ENCODE results near the gene TSPAN14.

The TSPAN14 gene

GRCh38 chr10:80459047-80459865 lies 5.1 kb downstream of the TSPAN14 start:
- FAIRE-seq = peak; percentile 81
- TF ChIP-seq SPI1 (IDR thresholded peaks at IDR 0.05; ENCODE audit: low read depth, low read length) = peak; percentile 60
- TF ChIP-seq TAF1 (IDR thresholded peaks at IDR 0.05; ENCODE audit: low read depth, low read length) = no peak
- peak; percentile 58 for DNase-seq (ENCODE audit: insufficient read length, low spot score)

GRCh38 chr10:80460399-80461207 lies 6.5 kb downstream of the TSPAN14 start:
- TF ChIP-seq SPI1 (IDR thresholded peaks at IDR 0.05; ENCODE audit: low read depth, low read length) (no peak), POLR2A (IDR thresholded peaks at IDR 0.05; ENCODE audit: low read depth, low read length) (no peak), POU2F2 (IDR thresholded peaks at IDR 0.05; ENCODE audit: low read depth, low read length) (no peak), TAF1 (IDR thresholded peaks at IDR 0.05; ENCODE audit: low read depth, low read length) (no peak), POLR2AphosphoS5 (IDR thresholded peaks at IDR 0.05; ENCODE audit: low read depth, low read length) (no peak), PAX5 (IDR thresholded peaks at IDR 0.05; ENCODE audit: insufficient read depth, low read length, severe bottlenecking) (no peak)
- DNase-seq (ENCODE audit: insufficient read length, low spot score) (no peak), FAIRE-seq (no peak)

DNA sequence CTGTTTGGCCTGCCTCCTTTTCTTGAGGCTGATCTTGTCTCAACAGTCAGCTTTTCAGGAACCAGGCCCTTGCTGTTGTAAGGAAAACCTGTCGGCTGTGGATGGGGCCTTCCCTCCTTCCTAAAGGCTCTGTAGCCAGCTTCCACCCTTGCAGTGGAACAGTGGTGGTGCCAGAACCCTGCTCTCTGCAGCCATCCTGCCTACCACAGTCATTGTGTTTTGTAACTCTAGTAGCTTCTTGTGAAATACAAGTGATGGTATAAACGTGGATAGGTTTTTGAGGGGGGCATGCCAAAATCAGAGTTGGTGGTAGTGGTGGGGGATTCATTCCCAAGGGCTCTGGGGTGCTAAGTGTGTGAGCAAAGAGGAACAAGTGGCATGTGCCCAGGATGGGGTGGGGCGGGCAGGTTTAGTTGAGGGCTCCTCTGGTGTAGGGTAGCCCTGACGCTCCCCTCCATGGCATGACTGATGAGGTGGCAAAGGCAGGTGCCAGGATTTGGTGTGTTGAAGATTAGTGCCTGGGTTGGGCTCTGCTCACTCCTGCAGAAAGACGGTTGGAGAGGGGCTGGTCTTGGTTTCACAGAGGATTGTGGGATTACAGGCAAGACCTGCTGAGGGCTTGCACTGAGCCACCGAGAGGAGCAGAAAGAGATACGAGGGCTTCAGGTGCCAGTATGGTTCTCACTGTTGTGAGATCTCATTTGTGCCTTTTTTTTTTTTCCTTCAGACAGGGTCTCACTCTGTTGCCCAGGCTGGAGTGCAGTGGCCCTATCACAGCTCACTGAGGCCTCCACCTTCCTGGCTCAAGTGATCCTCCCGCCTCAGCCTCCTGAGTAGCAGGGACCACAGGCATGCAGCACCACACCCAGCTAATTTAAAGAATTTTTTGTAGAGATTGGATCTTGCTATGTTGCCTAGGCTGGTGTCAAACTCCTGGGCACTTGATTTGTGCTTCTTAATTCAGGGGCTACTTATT lies 7.4 kb downstream of the TSPAN14 start:
- DNase-seq (ENCODE audit: insufficient read length, low spot score) = no peak
- TF ChIP-seq POLR2AphosphoS5 (IDR thresholded peaks at IDR 0.05; ENCODE audit: low read depth, low read length) (no peak), POLR2A (IDR thresholded peaks at IDR 0.05; ENCODE audit: low read depth, low read length) (no peak), POU2F2 (IDR thresholded peaks at IDR 0.05; ENCODE audit: low read depth, low read length) (no peak), TAF1 (IDR thresholded peaks at IDR 0.05; ENCODE audit: low read depth, low read length) (no peak), SPI1 (IDR thresholded peaks at IDR 0.05; ENCODE audit: low read depth, low read length) (no peak), PAX5 (IDR thresholded peaks at IDR 0.05; ENCODE audit: insufficient read depth, low read length, severe bottlenecking) (no peak)
- no peak for FAIRE-seq

GRCh38 chr10:80462299-80462980 lies 8.3 kb downstream of the TSPAN14 start:
- FAIRE-seq (no peak), DNase-seq (ENCODE audit: insufficient read length, low spot score) (no peak)
- no peak for TF ChIP-seq POLR2A (IDR thresholded peaks at IDR 0.05; ENCODE audit: low read depth, low read length)
- TF ChIP-seq PAX5 (IDR thresholded peaks at IDR 0.05; ENCODE audit: insufficient read depth, low read length, severe bottlenecking) = no peak
- no peak for TF ChIP-seq SPI1 (IDR thresholded peaks at IDR 0.05; ENCODE audit: low read depth, low read length)
- TF ChIP-seq POLR2AphosphoS5 (IDR thresholded peaks at IDR 0.05; ENCODE audit: low read depth, low read length) = no peak
- TF ChIP-seq POU2F2 (IDR thresholded peaks at IDR 0.05; ENCODE audit: low read depth, low read length) = no peak
- TF ChIP-seq TAF1 (IDR thresholded peaks at IDR 0.05; ENCODE audit: low read depth, low read length) = no peak

GRCh38 chr10:80462981-80463741 lies 9.1 kb downstream of the TSPAN14 start:
- DNase-seq (ENCODE audit: insufficient read length, low spot score) = no peak

GRCh38 chr10:80463868-80464267 lies 9.8 kb downstream of the TSPAN14 start:
- TF ChIP-seq TAF1 (IDR thresholded peaks at IDR 0.05; ENCODE audit: low read depth, low read length) (no peak), POU2F2 (IDR thresholded peaks at IDR 0.05; ENCODE audit: low read depth, low read length) (no peak), POLR2AphosphoS5 (IDR thresholded peaks at IDR 0.05; ENCODE audit: low read depth, low read length) (no peak), PAX5 (IDR thresholded peaks at IDR 0.05; ENCODE audit: insufficient read depth, low read length, severe bottlenecking) (no peak), POLR2A (IDR thresholded peaks at IDR 0.05; ENCODE audit: low read depth, low read length) (no peak), SPI1 (IDR thresholded peaks at IDR 0.05; ENCODE audit: low read depth, low read length) (no peak)
- DNase-seq (ENCODE audit: insufficient read length, low spot score) = no peak
- FAIRE-seq = no peak

More at GRCh38 chr10:80462981-80463741, 9.1 kb downstream of the TSPAN14 start:
- peak; percentile 58 for FAIRE-seq
- TF ChIP-seq TAF1 (IDR thresholded peaks at IDR 0.05; ENCODE audit: low read depth, low read length) (no peak), PAX5 (IDR thresholded peaks at IDR 0.05; ENCODE audit: insufficient read depth, low read length, severe bottlenecking) (peak; percentile 86), POLR2AphosphoS5 (IDR thresholded peaks at IDR 0.05; ENCODE audit: low read depth, low read length) (no peak), POLR2A (IDR thresholded peaks at IDR 0.05; ENCODE audit: low read depth, low read length) (no peak), POU2F2 (IDR thresholded peaks at IDR 0.05; ENCODE audit: low read depth, low read length) (no peak), SPI1 (IDR thresholded peaks at IDR 0.05; ENCODE audit: low read depth, low read length) (0 out of 2 replicates have a peak, but pooled peaks have one; percentile 55)

- DNase-seq (ENCODE audit: insufficient read length, low spot score) (no peak), FAIRE-seq (no peak)
- TF ChIP-seq POLR2A (IDR thresholded peaks at IDR 0.05; ENCODE audit: low read depth, low read length) = no peak
Observed at GRCh38 chr10:80464557-80465450, 10.7 kb downstream of the TSPAN14 start.
